Measurements from ENCODE around the gene MARK1.
"Not testable (repeated sequence)": the region's sequence is repeated elsewhere in the genome, so short reads cannot be mapped to it uniquely, and the experiment has no call there.

MARK1 gene

DNA sequence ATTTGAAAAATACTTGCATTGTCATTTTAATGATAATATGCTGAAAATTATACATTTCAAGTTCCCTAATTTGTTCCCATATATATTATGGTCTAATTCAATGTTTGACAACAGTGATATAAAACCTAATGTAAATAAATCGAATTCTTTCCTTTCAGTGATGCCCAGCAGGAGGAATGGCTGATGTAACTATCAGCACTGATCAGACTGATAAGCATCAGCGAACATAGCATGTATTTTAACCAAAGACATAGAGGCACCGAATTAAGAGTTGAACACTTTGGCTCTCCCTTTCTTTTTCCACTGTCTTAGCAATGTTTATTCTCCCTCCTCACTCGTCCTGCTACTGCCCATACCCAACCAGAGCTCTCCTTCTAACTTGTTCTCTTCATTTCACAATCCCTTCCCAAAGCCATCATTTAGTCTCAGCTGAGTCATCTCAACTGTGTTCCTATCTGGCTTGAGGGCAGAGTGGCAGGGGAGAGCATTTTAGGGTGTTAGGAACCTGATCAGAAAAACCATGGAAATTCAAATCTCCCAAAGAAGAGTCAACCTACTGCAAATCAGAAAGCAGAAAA, 103.4 kb downstream of the MARK1 start:
- DNase-seq, result no peak

DNA sequence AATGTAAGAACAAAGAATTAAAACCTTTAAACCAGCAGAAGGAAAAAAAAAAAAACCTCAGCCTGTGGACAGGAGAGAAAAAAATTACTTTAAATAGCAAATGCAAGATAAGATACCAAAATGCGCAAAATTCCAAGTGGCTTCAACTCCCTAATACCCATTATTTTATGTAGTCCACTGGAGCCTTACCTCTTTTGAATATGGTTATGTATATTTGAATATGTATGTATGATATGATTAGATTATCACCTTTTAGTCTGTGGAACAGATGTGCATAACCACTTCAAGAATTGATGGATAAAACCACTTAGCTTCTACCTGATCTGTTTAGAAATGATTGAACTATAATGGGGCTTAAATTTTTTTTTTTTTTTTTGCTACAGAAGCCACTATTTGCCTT, 109.8 kb downstream of the MARK1 start:
- DNase-seq, result no peak

DNA sequence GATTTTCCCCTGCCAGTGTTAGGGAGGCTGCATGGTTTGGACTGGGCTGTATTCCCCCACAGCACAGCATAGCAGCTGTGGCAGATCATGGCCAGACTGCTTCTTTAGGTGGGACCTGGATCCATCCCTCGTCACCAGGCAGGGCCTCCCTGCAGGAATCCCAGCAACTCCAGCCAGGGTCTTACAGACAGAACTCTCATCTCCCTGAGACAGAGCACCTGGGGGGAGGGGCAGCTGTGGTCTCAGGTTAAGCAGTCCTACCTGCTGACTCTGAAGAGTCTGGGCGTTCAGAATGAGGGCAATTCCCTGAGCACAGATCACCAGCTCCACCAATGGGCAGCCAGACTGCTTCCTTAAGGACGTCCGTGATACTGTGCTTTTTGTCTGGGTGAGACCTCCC, 114.3 kb downstream of the MARK1 start:
- DNase-seq, result no peak

DNA sequence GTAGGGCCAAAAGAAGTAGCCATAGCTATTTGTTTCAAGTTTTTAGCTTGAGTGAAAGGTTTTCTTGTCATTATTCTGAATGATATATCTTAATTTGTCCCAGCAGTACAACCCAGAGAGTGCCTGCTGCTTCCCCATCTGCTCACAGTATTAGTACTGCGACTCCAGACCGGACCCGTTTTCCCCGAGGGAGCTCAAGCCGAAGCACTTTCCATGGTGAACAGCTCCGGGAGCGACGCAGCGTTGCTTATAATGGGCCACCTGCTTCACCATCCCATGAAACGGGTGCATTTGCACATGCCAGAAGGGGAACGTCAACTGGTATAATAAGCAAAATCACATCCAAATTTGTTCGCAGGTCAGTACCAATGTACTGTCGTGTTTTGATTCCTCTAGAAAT, 125.1 kb downstream of the MARK1 start:
- DNase-seq, result no peak

DNA sequence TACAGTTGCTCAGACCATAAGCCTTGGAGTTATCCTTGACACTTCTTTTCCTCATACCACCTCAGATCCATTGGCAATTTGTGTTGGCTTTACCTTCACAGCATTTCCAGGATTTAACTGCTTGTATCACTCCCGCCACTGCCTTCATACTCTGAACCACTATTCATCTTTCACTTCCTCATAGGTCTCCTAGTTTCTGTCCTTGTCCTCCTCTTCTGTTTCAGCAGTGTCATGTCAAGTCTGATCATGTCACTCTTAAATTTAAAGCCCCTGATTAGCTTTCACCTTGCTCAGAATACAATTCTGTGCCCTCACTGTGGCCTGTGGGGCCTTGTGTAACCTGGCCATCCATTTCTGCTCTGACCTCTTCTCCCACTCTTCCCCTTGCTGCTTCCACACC, 127.6 kb downstream of the MARK1 start:
- DNase-seq, result no peak

DNA sequence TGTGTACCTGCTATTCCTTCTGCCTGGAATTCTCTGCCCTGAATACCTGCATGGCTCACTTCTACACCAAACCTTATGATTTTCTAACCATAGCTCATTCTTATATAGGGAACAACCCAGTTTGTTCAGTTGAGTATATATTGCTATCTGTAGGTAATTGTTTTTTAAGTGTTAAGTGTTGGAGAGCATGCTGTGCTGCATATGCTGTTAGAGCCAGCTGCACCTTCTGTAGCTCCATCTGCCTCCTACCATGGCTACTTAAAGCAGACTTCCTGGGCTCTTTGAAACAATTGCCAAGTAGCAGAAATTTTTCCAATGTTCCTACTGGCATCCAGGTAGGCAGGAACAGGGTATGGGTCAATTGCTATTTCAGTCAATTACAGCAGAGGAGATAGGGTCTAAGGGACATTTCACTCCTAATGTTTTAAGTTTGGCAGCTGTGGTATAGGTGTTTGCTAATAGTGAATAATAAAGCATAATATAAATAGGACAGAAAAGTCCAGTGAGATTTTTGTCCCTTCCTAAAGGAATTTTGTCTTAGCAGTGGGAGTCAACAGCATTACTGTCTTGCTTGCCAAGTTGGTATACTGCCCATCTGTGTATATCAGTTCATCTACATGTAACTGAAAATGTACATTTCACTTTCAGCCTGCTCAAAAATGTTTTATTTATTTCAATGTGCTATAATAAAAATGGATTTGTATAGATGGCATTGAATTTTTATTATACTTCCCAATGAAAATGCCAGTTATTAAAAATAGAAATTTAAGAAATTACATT, 128.2 kb downstream of the MARK1 start:
- DNase-seq, result no peak

DNA sequence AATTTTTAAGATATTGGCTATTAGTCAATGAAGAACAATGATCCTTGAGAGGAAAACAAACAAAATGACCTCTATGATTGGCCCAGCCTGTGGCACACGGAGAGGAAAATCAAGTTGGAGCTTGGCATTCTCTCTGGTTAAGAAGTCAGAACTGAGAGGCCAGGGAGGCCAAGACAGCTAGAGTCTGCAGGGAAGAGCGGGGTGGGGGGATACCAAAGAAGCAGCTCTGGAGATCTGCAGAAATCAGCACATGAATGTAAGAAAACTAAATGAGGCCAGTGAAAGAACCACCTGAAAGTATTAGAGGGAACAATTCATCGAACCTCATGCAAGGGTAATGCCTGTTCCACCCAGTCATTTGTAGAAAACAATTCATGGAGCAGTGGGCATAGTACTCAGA, 138.4 kb downstream of the MARK1 start:
- no peak for DNase-seq

DNA sequence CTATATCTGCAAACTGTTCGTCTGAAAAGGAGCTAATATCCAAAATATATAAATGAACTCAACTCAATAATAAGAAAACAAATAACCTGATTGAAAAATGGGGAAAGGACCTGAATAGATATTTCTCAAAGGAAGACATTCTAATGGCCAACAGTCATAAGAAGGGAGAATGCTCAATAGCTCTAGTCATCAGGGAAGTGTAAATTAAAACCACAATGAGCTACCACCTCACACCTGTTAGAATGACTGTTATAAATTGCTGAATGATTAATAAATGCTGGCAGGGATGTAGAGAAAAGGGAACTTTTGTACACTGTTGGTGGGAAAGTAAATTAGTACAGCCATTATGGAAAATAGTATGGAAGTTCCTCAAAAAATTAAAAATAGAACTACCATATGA, 141.1 kb downstream of the MARK1 start:
- DNase-seq, result no peak

DNA sequence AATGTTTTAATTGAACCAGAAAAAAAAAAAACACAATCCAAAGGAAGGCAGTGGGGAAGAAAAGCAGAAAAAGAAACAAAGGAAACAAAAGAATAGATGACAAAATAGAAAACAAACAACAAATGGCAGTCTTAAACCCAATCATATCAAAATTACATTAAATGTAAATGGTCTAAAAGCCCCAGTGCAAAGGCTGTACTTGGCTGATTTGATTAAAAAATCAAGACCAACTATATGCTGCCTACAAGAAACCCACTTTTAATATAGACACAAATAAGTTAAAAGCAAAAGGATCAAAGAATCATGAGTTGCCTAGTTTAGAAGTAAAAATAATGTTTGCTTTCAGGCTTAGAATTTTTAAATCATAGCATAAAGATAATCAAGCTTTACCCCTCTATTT, 142.4 kb downstream of the MARK1 start:
- no peak for DNase-seq

DNA sequence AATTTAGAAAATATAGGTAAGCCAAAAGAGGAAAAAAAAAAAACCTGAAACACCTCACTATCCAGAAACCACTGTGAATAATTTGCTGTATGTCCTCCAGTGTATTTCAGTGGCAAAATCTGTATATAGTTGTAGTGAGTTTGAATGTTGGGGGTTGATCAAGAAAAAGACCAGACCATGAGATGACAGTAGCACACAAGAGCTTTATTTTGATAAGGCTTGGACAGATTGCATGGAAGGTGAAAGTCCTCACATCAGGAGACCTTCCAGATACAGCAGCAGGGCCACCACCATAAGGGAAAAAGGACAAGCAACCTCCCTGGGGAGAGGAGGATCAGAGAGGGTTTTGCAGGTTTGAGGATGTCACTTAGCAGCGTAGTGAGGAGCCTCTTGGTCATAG, 146.0 kb downstream of the MARK1 start:
- DNase-seq, result no peak

DNA sequence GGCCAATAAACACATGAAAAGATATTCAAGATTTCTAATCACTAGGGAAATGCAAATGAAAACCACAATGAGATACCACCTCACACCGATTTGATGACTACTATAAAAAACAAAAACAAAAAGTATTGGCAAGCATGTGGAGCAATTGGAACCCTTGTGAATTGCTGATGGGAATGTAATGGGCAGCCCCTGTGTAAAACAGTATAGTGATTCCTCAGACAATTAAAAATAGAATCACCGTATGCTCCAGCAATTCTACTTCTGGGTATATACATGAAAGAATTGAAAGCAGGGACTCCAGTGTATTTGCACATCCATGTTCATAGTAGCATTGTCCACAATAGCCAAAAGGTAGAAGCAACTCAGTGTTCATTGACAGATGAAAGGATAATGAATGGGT, 149.3 kb downstream of the MARK1 start:
- DNase-seq, result no peak

DNA sequence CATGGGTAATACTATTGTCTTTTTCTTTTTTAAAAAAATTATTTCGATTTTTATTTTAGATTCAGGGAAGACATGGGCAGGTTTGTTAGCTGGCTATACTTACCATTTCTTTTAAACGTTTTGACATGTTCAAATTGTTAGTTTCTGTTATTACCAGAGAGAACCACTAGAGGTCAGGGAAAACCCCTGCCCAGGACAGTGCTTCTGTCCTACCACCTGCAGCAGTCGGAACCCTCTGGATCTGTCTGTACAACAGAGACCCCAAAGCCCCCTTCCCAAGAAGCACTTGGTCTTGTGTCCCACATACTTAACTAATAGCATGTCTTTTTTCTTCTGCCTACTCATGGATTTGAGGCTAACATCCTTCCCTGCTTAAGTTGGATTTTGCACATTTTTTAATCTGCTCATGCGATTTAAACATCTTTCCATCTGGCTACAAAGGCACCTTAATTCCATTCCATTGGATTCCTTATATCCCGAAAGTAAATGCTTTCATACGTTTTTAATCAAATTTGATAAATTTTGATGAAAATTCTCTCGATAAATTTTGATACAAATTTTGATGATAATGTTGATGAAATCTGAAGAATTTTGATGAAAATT, 152.2 kb downstream of the MARK1 start:
- DNase-seq, result peak; percentile 15 to 54

DNA sequence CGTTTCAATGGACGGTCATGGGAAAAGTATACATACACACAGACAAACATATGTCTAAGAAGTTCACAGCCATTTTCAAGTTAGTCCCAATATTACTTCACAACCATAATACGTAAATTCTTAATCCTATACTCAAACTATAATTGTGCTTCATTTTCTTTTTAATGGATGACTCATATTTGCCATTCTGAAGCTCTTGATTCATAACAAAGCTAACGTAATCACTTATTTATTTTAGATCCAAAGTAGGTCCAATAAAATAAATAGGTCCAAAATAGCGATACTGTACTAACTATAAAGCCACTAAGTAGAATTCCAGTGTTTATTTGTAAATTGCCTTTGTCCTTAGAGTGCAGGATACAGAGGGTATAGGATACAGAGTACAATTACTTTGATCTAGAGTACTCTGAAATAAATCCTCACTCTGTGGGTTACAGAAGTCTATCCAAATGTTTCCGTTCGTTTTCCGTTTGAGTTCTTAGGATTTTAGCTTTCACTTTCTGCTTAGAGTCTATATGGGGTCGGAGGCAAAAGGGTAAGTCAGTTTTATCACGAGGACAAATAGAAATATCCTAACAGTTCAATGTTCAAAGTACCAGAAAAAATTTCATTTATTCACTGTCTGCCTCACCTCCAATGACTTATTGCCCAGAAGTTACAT, 153.4 kb downstream of the MARK1 start:
- DNase-seq, result no peak

DNA sequence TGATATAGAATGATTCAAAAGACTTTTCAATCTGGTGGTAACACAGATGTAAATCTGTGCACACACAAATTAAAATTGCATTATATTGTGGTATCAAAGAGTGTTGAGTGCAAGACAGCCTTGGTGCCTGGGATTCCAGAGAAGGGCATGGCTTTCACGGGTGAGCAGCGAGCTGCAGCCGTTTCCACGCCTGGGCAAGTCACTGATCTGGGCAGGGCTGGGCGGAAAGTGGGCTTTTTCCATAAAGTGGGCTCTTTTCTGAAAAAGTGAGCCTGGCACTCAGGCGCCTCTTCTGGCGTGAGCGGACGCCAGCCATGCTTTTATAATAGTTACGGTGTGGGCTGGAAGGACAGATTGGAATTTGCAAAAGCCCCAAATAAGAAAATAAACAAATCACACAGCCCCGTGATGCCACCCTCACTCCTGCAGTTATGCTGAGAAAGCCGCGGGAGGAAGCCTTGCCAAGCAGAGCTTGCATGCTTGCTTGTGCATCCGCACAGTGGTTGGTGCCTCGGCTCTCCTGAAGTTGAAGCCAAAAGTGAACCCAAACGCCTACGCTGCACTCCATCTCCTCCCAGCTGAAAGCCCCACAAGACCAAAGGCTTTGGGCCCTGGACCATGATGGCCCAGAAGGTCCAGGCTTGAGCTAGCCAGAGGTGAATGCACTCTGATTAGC, 155.1 kb downstream of the MARK1 start:
- no peak for DNase-seq

DNA sequence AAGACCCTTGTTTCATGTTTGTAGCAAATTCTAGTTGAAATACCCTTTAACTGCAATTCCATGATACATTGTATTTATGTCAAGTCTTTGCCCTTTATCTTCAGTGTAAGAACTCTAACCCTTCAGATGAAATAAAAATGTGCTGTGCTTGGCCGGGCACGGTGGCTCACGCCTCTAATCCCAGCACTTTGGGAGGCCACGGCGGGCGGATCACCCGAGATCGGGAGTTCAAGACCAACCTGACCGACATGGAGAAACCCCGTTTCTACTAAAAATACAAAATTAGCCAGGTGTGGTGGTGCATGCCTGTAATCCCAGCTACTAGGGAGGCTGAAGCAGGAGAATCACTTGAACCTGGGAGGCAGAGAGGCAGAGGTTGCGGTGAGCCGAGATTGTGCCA, 155.8 kb downstream of the MARK1 start:
- DNase-seq, result not testable (repeated sequence)

DNA sequence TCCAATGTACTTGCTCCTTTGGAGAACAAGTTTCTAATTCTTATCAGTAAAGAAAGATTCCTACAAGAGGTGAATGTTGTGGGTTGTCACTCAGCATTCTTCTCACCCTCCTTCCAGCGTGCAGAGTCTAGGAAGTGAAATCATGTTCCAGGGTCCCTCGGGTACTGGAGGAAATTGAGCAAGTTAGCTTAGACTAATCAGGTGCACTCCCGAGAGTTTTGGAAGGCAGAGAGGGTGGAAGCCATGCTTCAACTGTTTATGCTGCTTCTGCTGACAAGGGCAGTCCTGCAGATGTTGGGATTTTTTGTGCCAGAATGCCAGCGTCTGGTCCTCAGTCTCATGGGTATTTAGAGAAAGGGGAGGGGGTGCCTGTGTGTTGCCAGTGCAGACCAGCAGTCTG, 157.0 kb downstream of the MARK1 start:
- no peak for DNase-seq

DNA sequence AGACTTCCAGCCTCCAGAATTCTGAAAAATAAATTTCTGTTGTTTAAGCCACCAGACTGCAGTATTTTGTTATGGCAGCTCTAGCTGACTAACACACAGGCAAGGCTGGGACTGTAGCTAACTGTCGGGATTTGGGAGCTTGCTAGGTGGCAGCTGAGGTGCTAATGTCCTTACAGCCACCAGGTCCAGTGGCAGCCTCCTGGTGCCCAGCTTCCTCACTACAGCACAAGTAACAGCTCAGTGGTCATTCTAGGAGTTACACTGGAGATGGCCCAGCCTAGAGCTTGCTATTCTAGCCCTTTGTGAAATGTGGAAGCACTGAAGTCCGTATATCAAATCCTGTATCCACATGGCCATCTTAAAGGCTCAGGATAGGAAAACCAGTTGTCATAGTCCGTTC, 157.9 kb downstream of the MARK1 start:
- DNase-seq, result no peak

DNA sequence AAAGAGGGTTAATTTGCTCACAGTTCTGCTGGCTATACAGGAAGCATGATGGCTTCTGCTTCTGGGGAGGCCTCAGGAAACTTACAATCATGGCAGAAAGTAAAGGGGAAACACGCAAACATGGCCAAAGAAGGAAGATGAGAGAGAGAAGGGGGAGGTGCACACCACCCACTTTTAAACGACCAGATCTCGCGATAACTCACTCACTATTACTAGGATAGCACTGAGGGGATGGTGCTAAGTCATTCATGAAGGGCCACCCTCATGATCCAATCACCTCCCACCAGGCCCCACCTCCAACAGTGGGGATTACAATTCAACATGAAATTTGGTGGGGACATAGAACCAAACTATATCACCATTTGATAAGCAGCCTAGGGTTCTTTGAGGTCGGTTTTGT, 159.9 kb downstream of the MARK1 start:
- no peak for DNase-seq

DNA sequence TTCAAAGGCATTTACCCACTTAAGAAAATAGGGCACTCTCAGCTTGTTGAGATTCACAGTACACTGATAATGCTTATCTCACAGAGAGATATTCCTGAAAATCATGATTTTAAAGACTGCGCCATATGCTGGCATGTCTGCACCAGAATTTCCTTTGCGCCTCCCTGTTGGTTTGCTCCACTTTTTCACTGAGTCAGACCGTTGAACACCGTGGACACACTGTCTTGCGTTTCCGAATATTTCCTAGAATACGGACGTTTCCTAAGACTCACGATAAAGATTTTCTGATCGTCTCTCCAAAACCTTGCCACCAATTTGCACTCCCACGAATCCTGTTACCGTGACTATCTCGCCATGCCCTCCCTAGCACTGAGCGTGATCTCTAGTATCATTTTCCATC, 161.7 kb downstream of the MARK1 start:
- no peak for DNase-seq

DNA sequence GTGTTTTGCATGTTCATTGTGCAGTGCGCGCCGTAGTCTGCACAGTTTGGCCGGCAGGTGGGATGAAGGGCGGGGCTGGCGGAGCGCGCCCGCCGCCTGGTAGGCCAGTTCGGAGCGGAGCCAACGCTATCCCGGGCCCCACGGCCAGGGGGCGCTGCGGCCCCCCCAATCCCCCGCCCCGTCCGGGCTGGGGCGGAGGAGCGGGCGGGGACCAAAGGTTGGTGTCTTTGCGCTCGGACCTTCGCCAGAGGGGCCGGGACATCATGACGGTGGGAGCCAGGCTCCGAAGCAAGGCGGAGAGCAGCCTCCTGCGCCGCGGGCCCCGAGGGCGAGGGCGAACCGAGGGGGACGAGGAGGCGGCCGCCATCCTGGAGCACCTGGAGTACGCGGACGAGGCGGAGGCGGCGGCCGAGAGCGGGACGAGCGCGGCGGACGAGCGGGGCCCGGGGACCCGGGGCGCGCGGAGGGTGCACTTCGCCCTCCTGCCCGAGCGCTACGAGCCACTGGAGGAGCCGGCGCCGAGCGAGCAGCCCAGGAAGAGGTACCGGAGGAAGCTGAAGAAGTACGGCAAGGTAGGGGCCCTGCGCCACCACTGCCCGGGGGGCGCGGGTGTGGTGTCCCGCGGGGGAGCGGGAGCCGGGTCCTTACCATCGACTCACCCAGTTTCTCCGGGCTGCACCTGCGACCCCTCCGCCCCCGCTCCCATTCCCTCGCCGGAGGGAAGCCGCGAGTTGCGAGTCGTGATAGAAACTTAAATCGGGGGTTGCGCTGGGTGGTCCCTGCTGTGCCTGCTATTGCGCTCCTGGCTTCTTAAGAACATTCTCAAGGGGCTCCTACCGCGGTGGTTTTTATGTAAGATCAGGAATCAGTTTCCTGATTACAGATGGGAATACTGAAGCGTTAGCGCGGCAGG, 162.5 kb downstream of the MARK1 start, which contains the start of gene C1orf115:
Gene C1orf115 (plus strand): TSS at position 224 of the 913 bp plus-strand sequence. CDS start 40 bp downstream, at position 264.
- DNase-seq, result peak; percentile 43 to 87

DNA sequence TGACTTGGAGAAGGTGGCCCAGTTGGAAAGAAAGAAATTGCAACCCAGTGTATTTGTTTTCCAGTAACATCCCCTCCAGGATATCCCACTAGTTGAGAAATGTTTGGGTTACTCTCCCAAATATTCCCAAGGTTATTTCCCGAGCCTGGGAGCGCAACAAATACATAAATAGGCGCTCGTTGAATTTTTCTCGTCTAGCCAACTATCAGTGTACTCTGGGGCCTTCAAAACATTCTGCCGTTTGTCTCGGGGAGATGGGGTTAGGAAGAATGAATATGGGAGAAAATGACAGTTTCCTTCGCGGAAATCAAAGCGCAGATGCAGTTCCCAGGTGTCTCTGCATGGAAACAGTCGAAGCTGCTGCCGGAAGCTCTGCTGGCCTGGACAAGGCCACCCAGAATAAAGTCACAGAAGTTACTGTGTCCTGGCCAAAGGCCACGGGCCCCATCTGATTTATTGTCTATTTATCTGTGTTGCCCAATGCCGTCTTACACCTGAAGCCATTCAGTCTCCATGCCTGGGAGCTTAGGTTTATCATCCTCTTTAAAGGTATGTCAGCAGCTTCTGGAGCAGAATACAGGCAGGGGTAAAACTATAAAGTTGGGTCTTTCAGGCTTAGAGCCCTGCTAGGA, 163.2 kb downstream of the MARK1 start:
- no peak for DNase-seq

Data from inflammatory macrophage treated with lipopolysaccharide for 1 hour (primary cell).